ENCODE data around the gene ATP5IF1. TPM values are rescaled to one million over a fixed set of nuclear protein-coding genes. Genes with fewer than 3 reads are reported as not detected.

Gene ATP5IF1
- total and polyA plus RNA-seq, 2 donors (not counting 1 experiment from before 2014, with no cell fraction given) = 88.1 to 128 TPM

GRCh38 chr1:28246427-28246832 lies 10.5 kb downstream of the ATP5IF1 start:
- Histone ChIP-seq H3K9me3 (ENCODE audit: control extremely low read depth in 1 of 3, control insufficient read depth in 2 of 3, insufficient read depth in 1 of 3, low read length in 2 of 3) (no peaks in the 10 kb centered on the region), H3K79me2 (ENCODE audit: control insufficient read depth, insufficient read depth, low read length) (no peaks in the 10 kb centered on the region), H3K27me3 (replicated peaks in 1 of 4; ENCODE audit: control extremely low read depth in 1 of 4, control insufficient read depth in 3 of 4, insufficient read depth in 4 of 4, low read length in 3 of 4) (no peaks in the 10 kb centered on the region), H3K36me3 (replicated peaks in 1 of 2; ENCODE audit: control extremely low read depth in 1 of 2, control insufficient read depth in 1 of 2, extremely low read depth in 1 of 2, insufficient read depth in 2 of 2, low read length in 1 of 2) (peaks cover 0 to 4% of the 10 kb centered on the region in 2 experiments), H3K4me3 (ENCODE audit: control extremely low read depth in 1 of 5, extremely low read depth in 1 of 5, insufficient read depth in 1 of 5, low read depth in 2 of 5, low read length in 4 of 5) (peak overlapping the region; percentile 71 to 98 (median 77)), H3K27ac (ENCODE audit: low read length in 2 of 2) (peak overlapping the region; percentile 89 to 92), H2AFZ (ENCODE audit: insufficient read depth, low read depth, low read length, poor library complexity, severe bottlenecking) (peak overlapping the region; percentile 75), H3K4me2 (replicated peaks; ENCODE audit: low read depth, low read length, poor library complexity, severe bottlenecking) (peak overlapping the region; percentile 70), H4K20me1 (ENCODE audit: control insufficient read depth, insufficient read depth, low read length, poor library complexity, severe bottlenecking) (no peaks in the 10 kb centered on the region), H3K9ac (ENCODE audit: low read length) (peak overlapping the region; percentile 89), H3K4me1 (ENCODE audit: control insufficient read depth in 2 of 2, insufficient read depth in 2 of 2, low read length in 2 of 2) (peaks cover 43 to 57% of the 10 kb centered on the region in 2 donors)
- no peaks in the 10 kb centered on the region for H3K27me3 Mint-ChIP-seq
- H3K4me3 Mint-ChIP-seq = peak overlapping the region; percentile 83
- H3K4me1 Mint-ChIP-seq = peaks cover 55% of the 10 kb centered on the region
- intact Hi-C loops (cut with micrococcal nuclease) = loop anchor here (2.0 to 10.0 kb wide), 5 partner anchors 14 to 936 kb away; partner anchors contain the start of genes DNAJC8, GMEB1, RNU11 and SRSF4
- CTCF ChIA-PET = interaction anchor here (0.9 to 6.8 kb wide), 6 partner anchors 12 to 473 kb away, joined by 3 to 65 read pairs (median 6); partner anchors contain the start of genes ATP5IF1, DNAJC8, EYA3 and SESN2
- no peak for TF ChIP-seq EZH2 (IDR thresholded peaks at IDR 0.05; ENCODE audit: borderline replicate concordance, insufficient read depth, low read depth, low read length, poor library complexity, severe bottlenecking)
- DNase-seq = peak; percentile 72
- 0% methylated on average over 3 of the region's 11 CpGs for WGBS (ENCODE audit: insufficient coverage)
- ATAC-seq (ENCODE audit: low read depth) = peak; percentile 2
- H3K27ac Mint-ChIP-seq = peak overlapping the region; percentile 88
- no peaks in the 10 kb centered on the region for H3K9me3 Mint-ChIP-seq (ENCODE audit: insufficient read depth)
- POLR2A ChIA-PET = interaction anchor here (0.6 to 4.6 kb wide), 6 partner anchors 8 to 1701 kb away, joined by 3 to 46 read pairs (median 4); partner anchors contain the start of genes ATP5IF1 and SESN2

GRCh38 chr1:28247612-28248272 lies 11.8 kb downstream of the ATP5IF1 start:
- H2AFZ ChIP-seq (ENCODE audit: insufficient read depth, low read depth, low read length, poor library complexity, severe bottlenecking) = peak overlapping the region; percentile 80
- Mint-ChIP-seq H3K4me3 (peak overlapping the region; percentile 83), H3K4me1 (peaks cover 54% of the 10 kb centered on the region), H3K27ac (peak overlapping the region; percentile 88), H3K27me3 (no peaks in the 10 kb centered on the region), H3K9me3 (ENCODE audit: insufficient read depth) (no peaks in the 10 kb centered on the region)
- H3K9ac ChIP-seq (ENCODE audit: low read length) = peak overlapping the region; percentile 43
- intact Hi-C loops (cut with micrococcal nuclease) = loop anchor here (1.0 to 10.0 kb wide), 10 partner anchors 11 to 935 kb away; partner anchors contain the start of genes ATP5IF1, DNAJC8, GMEB1 and MED18
- H3K4me1 ChIP-seq (ENCODE audit: control insufficient read depth in 2 of 2, insufficient read depth in 2 of 2, low read length in 2 of 2) = peaks cover 43 to 56% of the 10 kb centered on the region in 2 donors
- DNase-seq (no peak), ATAC-seq (ENCODE audit: low read depth) (no peak)
- ChIA-PET CTCF (interaction anchor here (0.6 to 6.8 kb wide), 22 partner anchors 9 to 630 kb away, joined by 3 to 65 read pairs (median 8); partner anchors contain the start of genes ATP5IF1, DNAJC8, EYA3 and MED18), POLR2A (interaction anchor here (0.7 to 4.6 kb wide), 4 partner anchors 12 to 265 kb away, joined by 3 to 46 read pairs (median 7); partner anchors contain the start of genes ATP5IF1 and MED18)
- TF ChIP-seq EZH2 (IDR thresholded peaks at IDR 0.05; ENCODE audit: borderline replicate concordance, insufficient read depth, low read depth, low read length, poor library complexity, severe bottlenecking) (no peak), CTCF (IDR thresholded peaks at IDR 0.05) (no peak)
- H3K79me2 ChIP-seq (ENCODE audit: control insufficient read depth, insufficient read depth, low read length) = no peaks in the 10 kb centered on the region
- peak overlapping the region; percentile 2 to 41 (median 31) for H3K4me3 ChIP-seq (ENCODE audit: control extremely low read depth in 1 of 5, extremely low read depth in 1 of 5, insufficient read depth in 1 of 5, low read depth in 2 of 5, low read length in 4 of 5)
- peak overlapping the region; percentile 73 for H3K4me2 ChIP-seq (replicated peaks; ENCODE audit: low read depth, low read length, poor library complexity, severe bottlenecking)
- H3K27me3 ChIP-seq (replicated peaks in 1 of 4; ENCODE audit: control extremely low read depth in 1 of 4, control insufficient read depth in 3 of 4, insufficient read depth in 4 of 4, low read length in 3 of 4) = no peaks in the 10 kb centered on the region
- H3K36me3 ChIP-seq (replicated peaks in 1 of 2; ENCODE audit: control extremely low read depth in 1 of 2, control insufficient read depth in 1 of 2, extremely low read depth in 1 of 2, insufficient read depth in 2 of 2, low read length in 1 of 2) = peaks cover 0 to 2% of the 10 kb centered on the region in 2 experiments
- no peaks in the 10 kb centered on the region for H4K20me1 ChIP-seq (ENCODE audit: control insufficient read depth, insufficient read depth, low read length, poor library complexity, severe bottlenecking)
- WGBS (ENCODE audit: insufficient coverage) = 84% methylated on average over 5 of the region's 11 CpGs
- H3K27ac ChIP-seq (ENCODE audit: low read length in 2 of 2) = peak overlapping the region; percentile 74 to 77
- H3K9me3 ChIP-seq (ENCODE audit: control extremely low read depth in 1 of 3, control insufficient read depth in 2 of 3, insufficient read depth in 1 of 3, low read length in 2 of 3) = no peaks in the 10 kb centered on the region
